IPS-20b (cell line): ENCODE data around the gene RDH5.

ENCODE experiments used
- H3K27ac ChIP-seq: one replicate; pipeline ENCODE4 v1.5.1; 2013; ENCODE audit warnings: low read length
- H3K27me3 ChIP-seq: 2 replicates; pipeline ENCODE4 v1.6.1; 2013; ENCODE audit warnings: mild to moderate bottlenecking, low read length, inconsistent platforms; ENCODE audit not compliant: insufficient read depth
- H3K36me3 ChIP-seq: 2 replicates; pipeline ENCODE4 v1.6.1; 2013; ENCODE audit warnings: low read depth, mild to moderate bottlenecking, inconsistent platforms, low read length, moderate library complexity; ENCODE audit not compliant: insufficient read depth
- H3K4me1 ChIP-seq: 2 replicates; pipeline ENCODE4 v1.6.1; 2013; ENCODE audit warnings: mild to moderate bottlenecking, control low read depth, inconsistent platforms, low read length, moderate library complexity; ENCODE audit not compliant: insufficient read depth
- H3K4me3 ChIP-seq: 2 replicates; pipeline ENCODE4 v1.5.1; 2013; ENCODE audit warnings: mild to moderate bottlenecking, low read length, inconsistent platforms
- H3K9ac ChIP-seq: 2 replicates; pipeline ENCODE4 v1.6.1; 2013; ENCODE audit warnings: low read depth, mild to moderate bottlenecking, inconsistent platforms, low read length, moderate library complexity
- H3K9me3 ChIP-seq: 2 replicates; pipeline ENCODE4 v1.6.1; 2013; ENCODE audit warnings: mild to moderate bottlenecking, low read depth, low read length, inconsistent platforms; ENCODE audit not compliant: insufficient read depth

RDH5 gene

GRCh38 chr12:55771736-55772135, 51.5 kb downstream of the RDH5 start:
- Histone ChIP-seq H3K4me1 (no peaks in the 10 kb centered on the region), H3K36me3 (peaks cover 66% of the 10 kb centered on the region), H3K9ac (no peak overlapping the region), H3K27me3 (no peaks in the 10 kb centered on the region), H3K4me3 (no peak overlapping the region), H3K27ac (no peak overlapping the region), H3K9me3 (no peaks in the 10 kb centered on the region)
